Kidney capillary endothelial cell (primary cell): Measurements from ENCODE around the gene SRRT.

Source experiments
- DNase-seq: peaks from one replicate; pipeline ENCODE4 v3.0.0-alpha.2; 2018; ENCODE audit warnings: low spot score

Gene SRRT

GRCh38 chr7:100882785-100883526, 8.1 kb downstream of the SRRT start:
- DNase-seq, result no peak

- no peak for DNase-seq
Measured at GRCh38 chr7:100884736-100885439, 10.0 kb downstream of the SRRT start.

DNA sequence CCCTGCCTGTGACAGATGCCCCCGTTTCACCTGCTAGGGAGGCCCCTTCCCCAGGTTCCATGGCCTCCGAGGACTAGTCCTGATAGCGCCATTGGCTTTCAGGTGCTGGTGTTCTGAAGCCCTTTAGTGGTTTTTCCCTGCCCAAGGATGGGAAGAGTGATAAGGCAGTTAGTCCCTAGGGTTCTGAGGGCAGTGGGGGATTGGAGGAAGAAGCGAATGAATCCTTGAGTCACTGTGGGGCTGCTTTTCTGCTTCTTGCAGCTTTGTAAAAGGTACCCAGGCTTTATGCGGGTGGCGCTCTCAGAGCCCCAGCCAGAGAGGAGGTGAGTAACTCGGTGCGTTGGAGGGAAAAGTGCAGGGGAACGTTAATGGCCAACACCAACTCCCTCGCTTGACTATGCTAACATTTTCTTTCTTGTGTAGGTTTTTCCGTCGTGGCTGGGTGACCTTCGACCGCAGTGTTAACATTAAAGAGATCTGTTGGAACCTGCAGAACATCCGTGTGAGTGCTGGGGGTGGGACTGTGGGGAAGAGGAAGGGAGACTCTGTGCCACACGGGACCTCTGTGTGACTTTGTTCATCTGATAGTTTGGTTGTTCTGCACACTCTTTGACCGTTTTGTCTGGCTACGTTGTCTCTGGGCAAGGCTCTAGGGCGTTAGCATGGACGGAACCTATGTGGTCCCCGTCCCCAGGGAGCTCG, 10.7 kb downstream of the SRRT start:
- no peak for DNase-seq

GRCh38 chr7:100886142-100886935, 11.4 kb downstream of the SRRT start:
- DNase-seq, result no peak

- no peak for DNase-seq
Measured at GRCh38 chr7:100886936-100887515, 12.1 kb downstream of the SRRT start.

- no peak for DNase-seq
Measured at GRCh38 chr7:100887516-100888290, 12.8 kb downstream of the SRRT start.

GRCh38 chr7:100888291-100888987, 13.5 kb downstream of the SRRT start:
- DNase-seq, result no peak

DNA sequence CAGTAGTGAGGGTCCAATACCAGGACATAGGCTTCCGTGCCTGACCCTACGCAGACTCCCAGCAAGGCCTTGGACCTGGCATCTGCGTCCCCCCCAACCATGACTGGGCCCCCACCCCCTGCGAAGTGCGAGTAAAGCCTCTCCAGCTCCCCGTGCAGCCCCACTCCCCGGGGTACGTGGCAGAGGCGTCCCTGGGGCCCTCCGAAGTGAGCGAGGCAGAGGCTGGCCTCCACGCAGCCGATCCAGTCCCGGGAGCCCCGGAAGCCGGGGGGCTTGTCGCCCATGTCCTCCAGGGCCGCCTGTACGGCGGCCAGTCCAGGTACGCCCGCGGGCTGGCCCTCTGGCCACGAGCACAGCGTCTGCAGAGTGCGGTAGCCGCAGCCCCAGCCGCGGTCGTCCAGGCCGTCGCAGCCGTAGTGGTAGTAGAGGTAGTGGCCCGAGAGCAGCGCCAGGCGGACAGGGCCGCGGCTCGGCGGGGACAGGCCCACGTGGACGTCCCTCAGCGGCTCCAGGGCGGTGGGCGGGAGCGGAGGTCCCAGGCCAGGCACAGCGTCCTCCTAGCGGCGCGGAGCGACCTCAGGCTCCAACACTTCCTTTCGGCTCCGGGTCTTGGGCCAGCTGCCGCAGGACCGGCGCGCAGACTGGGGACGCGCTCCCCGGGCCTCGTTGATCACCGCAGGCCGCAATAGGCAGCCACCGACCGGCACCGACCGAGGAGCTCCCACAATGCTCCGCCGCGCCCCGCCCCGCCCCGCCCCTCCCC, 14.3 kb downstream of the SRRT start, which contains the start of gene UFSP1:
Gene UFSP1, minus strand, starts transcription at position 728 of the 763 bp plus-strand sequence. Its CDS starts 444 bp downstream, at position 284.
- DNase-seq, result no peak

DNA sequence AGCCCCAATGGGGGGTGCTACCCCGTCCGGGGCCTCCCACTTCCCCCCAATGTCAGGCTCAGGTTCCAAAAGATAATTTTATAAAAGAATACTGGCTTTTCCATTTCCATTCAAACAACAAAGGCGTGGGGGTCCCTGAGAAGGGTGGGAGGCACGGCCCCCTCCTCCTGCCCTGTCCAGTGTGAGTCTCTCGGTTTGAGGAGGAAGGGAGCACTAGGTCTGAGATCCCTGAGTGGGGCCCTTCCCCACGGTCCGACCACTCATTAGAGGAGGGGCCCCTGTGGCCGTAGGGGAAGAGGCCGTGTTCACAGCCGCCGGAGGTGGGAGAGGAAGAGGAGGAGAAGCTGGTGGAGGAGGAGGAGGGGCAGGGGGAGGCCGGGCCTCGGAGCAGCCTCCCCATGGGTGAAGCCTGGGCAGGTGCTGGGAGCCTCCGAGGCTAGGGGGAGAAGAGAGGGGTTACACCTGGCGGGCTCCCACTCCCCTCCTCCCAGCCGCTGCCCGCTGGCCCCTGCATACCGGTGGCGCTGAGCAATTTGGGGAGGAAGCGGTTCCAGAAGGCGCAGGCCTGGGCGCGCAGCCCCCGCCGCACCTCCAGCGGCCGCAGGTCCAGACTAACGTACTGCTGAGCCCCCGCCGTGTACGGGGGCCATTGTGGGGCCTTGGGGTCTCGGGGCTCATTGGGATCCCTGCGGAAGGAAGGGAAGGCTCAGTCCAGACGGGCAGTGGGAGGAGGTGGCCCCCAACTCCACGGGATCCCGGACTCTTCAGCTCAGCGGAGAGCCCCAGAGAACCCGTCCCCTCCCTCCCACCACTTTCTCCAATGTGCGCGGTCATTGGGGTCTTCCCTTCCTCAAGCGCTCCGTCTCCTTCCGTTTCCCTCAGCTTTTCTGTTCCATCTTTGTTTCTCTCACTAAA, 16.0 kb downstream of the SRRT start:
- no peak for DNase-seq

- no peak for DNase-seq
Measured at GRCh38 chr7:100891568-100892247, 16.8 kb downstream of the SRRT start.

- DNase-seq, result no peak
Measured at GRCh38 chr7:100892364-100893317, 17.7 kb downstream of the SRRT start.

DNA sequence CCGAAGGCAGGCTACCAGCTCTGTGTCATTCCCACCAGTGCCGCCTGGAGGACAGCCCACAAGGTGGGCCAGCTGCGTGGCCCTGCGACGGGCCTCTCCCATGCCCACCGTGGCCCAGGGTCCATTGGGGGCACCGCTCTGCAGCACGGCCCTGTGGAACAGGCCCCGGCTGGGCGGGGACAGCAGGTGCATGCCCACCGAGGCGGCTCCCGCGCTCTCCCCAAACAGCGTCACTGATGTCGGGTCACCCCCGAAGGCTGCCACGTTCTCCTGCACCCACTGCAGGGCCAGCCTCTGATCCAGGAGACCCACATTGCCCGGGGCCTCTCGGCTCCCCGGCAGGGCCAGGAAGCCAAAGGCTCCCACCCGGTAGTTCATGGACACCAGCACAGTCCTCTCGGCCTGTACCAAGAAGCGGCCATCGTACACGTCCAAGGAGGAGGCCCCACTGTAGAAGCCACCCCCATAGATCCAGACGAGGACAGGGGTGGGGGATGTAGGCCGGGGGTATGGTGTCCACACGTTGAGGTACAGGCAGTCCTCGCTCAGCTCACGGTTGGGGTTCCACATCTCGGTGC, 18.5 kb downstream of the SRRT start:
- DNase-seq, result no peak

- DNase-seq, result no peak
Measured at GRCh38 chr7:100893910-100894721, 19.2 kb downstream of the SRRT start.

DNA sequence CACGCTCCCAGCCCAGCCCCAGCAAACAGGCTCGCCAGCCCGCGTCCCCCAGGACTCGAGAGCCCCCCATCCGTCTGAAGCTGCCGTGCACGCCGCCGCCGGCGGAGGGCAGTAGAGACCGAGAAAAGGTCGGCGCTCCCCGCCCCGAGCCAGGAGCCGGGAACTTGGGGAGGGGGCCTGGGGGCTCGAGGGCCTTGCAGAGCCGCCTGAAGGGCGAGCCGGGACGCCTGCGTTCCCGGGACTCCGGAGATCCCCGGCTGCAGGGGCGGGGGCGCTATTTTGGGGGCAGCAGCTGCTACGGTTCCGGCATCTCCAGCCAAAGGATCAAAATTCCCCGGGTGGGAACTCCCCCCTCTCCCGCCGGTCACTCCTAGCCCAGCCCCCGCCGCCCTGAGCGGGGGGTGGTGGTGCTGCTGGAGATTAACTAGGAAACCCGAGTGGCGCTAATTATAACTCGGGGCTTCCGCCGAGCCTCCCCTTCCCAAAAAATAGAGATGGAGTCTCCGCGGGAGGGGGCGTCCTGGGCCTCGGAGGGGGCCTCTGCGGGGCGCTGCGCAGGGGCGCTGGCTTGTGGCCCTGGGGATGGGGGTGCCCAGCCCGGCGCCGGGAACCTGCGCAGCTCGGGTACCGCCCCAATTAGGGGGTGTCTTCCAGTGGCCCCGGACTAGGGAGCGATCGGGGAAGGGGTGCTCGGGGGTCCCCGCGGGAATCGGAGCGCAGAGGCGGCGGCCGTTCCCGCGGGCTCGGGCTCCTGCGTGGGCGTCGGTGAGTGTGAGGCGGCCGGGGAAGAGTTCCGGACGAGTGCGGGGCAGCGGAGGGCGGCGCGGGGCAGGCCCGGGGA, 20.2 kb downstream of the SRRT start:
- DNase-seq, result no peak

DNA sequence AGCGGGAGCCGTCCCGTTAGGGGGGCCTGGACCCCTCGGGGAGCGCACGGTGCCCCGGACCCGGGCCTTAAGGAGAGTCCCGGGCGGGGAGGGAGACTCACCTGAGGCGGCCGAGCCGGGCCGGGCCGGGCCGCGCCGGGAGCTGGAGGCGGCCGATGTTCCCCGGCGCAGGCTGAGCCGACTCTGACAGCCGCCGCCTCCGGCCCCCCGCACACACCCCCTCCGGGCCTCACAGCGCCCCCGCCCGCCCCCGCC, 20.7 kb downstream of the SRRT start, which contains the start of gene ACHE:
Gene ACHE, minus strand, starts transcription at position 188 of the 255 bp plus-strand sequence. CDS start 1,656 bp downstream, outside the sequence.
- no peak for DNase-seq
